GM18951 (cell line): Measurements from ENCODE around the gene VWF.

Experiments
- POLR2A ChIP-seq: IDR thresholded peaks from 4 replicates; pipeline ENCODE4 v1.6.1; 2011; ENCODE audit warnings: mild to moderate bottlenecking; ENCODE audit not compliant: insufficient read length, insufficient read depth; ENCODE audit errors: extremely low read depth
- in situ Hi-C: fragments of 300-500 bp; cut with MboI; formaldehyde crosslinking; loops from one replicate; pipeline ENCODE4 v1.12.0; 2022; ENCODE audit warnings: low sequenced_read_pairs, mixed read lengths, inconsistent platforms; ENCODE audit not compliant: unreplicated experiment

VWF gene

GRCh38 chr12:6084969-6085450 is 39.5 kb downstream of the VWF start:
- in situ Hi-C loops: no loop called here

GRCh38 chr12:6084261-6084968 is 40.1 kb downstream of the VWF start:
- in situ Hi-C loops: no loop called here
- no peak for TF ChIP-seq POLR2A

More at GRCh38 chr12:6084969-6085450, 39.5 kb downstream of the VWF start:
- TF ChIP-seq POLR2A: no peak

- in situ Hi-C loops: no loop called here
- TF ChIP-seq POLR2A: no peak
These were observed 40.9 kb downstream of the VWF start for GRCh38 chr12:6083601-6084000.

GRCh38 chr12:6082613-6083012 is 41.9 kb downstream of the VWF start:
- in situ Hi-C loops: no loop called here
- TF ChIP-seq POLR2A: no peak

- no peak for TF ChIP-seq POLR2A
- in situ Hi-C loops: no loop called here
These were observed 44.1 kb downstream of the VWF start for GRCh38 chr12:6080149-6081045.

GRCh38 chr12:6078398-6079096 is 45.9 kb downstream of the VWF start:
- no peak for TF ChIP-seq POLR2A
- in situ Hi-C loops: no loop called here

GRCh38 chr12:6077692-6078083 is 46.8 kb downstream of the VWF start:
- no peak for TF ChIP-seq POLR2A
- in situ Hi-C loops: no loop called here

- in situ Hi-C loops: no loop called here
These were observed 47.4 kb downstream of the VWF start for GRCh38 chr12:6076776-6077691.

GRCh38 chr12:6076346-6076745 is 48.1 kb downstream of the VWF start:
- in situ Hi-C loops: no loop called here
- TF ChIP-seq POLR2A: no peak

More at GRCh38 chr12:6076776-6077691, 47.4 kb downstream of the VWF start:
- TF ChIP-seq POLR2A: no peak

- TF ChIP-seq POLR2A: no peak
- in situ Hi-C loops: no loop called here
These were observed 49.4 kb downstream of the VWF start for GRCh38 chr12:6074979-6075585.

- no peak for TF ChIP-seq POLR2A
- in situ Hi-C loops: no loop called here
These were observed 50.0 kb downstream of the VWF start for GRCh38 chr12:6074427-6074826.

- in situ Hi-C loops: no loop called here
- TF ChIP-seq POLR2A: no peak
These were observed 51.0 kb downstream of the VWF start for GRCh38 chr12:6073426-6073825.
